Gastrocnemius medialis (tissue), 4 donors: ENCODE data around the gene RAB25. TPM values are rescaled to one million over a fixed set of nuclear protein-coding genes. Genes with fewer than 3 reads are reported as not detected.

Source experiments
- ATAC-seq, 2 donors: fragments of 150-250 bp; one replicate each; pipeline ENCODE4 v1.9.1; 2016
- DNase-seq, 2 donors: peaks; one replicate each; pipeline ENCODE4 v3.0.0-alpha.2; 2019
- H3K27ac ChIP-seq, 4 donors: fragments of 200-600 bp; sonication (generic); 1 replicate in 1 of 4; 2 replicates in 3 of 4; pipeline ENCODE4 v1.5.1; 2016 to 2018; ENCODE audit warnings: mild to moderate bottlenecking in 2 of 4, moderate library complexity in 1 of 4
- H3K27me3 ChIP-seq, 3 donors: fragments of 200-600 bp; sonication (generic) in 2 of 3; 1 replicate in 1 of 3; 2 replicates in 2 of 3; pipeline versions ENCODE4 v1.5.1 to v1.6.0; 2016 to 2019; ENCODE audit warnings: mild to moderate bottlenecking in 1 of 3, moderate library complexity in 1 of 3
- H3K36me3 ChIP-seq, 2 donors: fragments of 200-600 bp; sonication (generic) in 1 of 2; one replicate each; pipeline ENCODE4 v1.5.1; 2017 to 2018
- H3K4me1 ChIP-seq, 2 donors: fragments of 200-600 bp; sonication (generic) in 1 of 2; one replicate each; pipeline ENCODE4 v1.5.1; 2016 to 2017; ENCODE audit warnings: mild to moderate bottlenecking in 2 of 2
- H3K4me3 ChIP-seq, 4 donors: fragments of 200-600 bp; sonication (generic) in 3 of 4; 1 replicate in 1 of 4; 2 replicates in 3 of 4; pipeline ENCODE4 v1.5.1; 2016 to 2019; ENCODE audit warnings: mild to moderate bottlenecking in 2 of 4
- H3K9me3 ChIP-seq, 3 donors: fragments of 200-600 bp; sonication (generic) in 2 of 3; 1 replicate in 1 of 3; 2 replicates in 2 of 3; pipeline ENCODE4 v1.5.1; 2016 to 2019
- CTCF ChIP-seq, 5 experiments: fragments of 450-650 bp in 3 of 5; fragments of 200-600 bp in 2 of 5; sonication (generic) in 2 of 5; IDR thresholded peaks in 4 of 5; conservative IDR thresholded peaks in 1 of 5; 1 replicate in 4 of 5; 2 replicates in 1 of 5; pipeline ENCODE4 v1.5.1; 2016 to 2019; ENCODE audit warnings: antibody characterized with exemption in 5 of 5, mild to moderate bottlenecking in 3 of 5, moderate library complexity in 3 of 5
- POLR2A ChIP-seq, 2 donors: fragments of 450-650 bp; IDR thresholded peaks; one replicate each; pipeline ENCODE4 v1.6.1; 2017; ENCODE audit warnings: antibody characterized with exemption in 2 of 2, mild to moderate bottlenecking in 2 of 2, moderate library complexity in 2 of 2
- in situ Hi-C, 4 donors: fragments of 200-750 bp; cut with MboI; loops; one replicate each; pipeline versions ENCODE4 v1.15.0 to v1.8.0; 2017; ENCODE audit warnings: low sequenced_read_pairs in 4 of 4
- intact Hi-C: fragments of 100-400 bp; cut with DNase I; formaldehyde crosslinking; loops from one replicate; pipeline ENCODE4 v1.15.1; 2023; ENCODE audit warnings: low total_unique reads
- total RNA-seq, 4 donors: library from RNA; depleted of rRNA; stranded (reverse); fragments of >200 nt; gene quantifications; one replicate each; pipeline versions ENCODE4 v1.1.0 to v1.2.3, GENCODE V29; 2016

RAB25 gene
- total RNA-seq, 4 donors from 2014 or later: 1.2 TPM; not detected in 3

- Histone ChIP-seq H3K4me1 (peaks cover 54 to 59% of the 10 kb centered on the region in 2 donors), H3K4me3 (no peak overlapping the region), H3K9me3 (no peaks in the 10 kb centered on the region), H3K36me3 (no peaks in the 10 kb centered on the region), H3K27me3 (no peaks in the 10 kb centered on the region), H3K27ac (peak overlapping the region; percentile 98 to 99 (median 98))
- ATAC-seq (no peak), DNase-seq (no peak)
- intact Hi-C loops (no loop called here), in situ Hi-C loops (loop anchor here in 1 of 4 donors (25.0 kb wide), 1 partner anchor 376 kb away; no protein-coding TSS in a partner anchor)
- TF ChIP-seq POLR2A (IDR thresholded peaks at IDR 0.05): no peak
- TF ChIP-seq CTCF (IDR thresholded peaks at IDR 0.05 in 4 of 5, conservative IDR thresholded peaks at IDR 0.05 in 1 of 5): no peak
These were observed 50.5 kb downstream of the RAB25 start for GRCh38 chr1:156111355-156111962.

GRCh38 chr1:156112276-156113137, 51.5 kb downstream of the RAB25 start:
- no peaks in the 10 kb centered on the region for H3K9me3 ChIP-seq
- no peak for TF ChIP-seq CTCF (IDR thresholded peaks at IDR 0.05 in 4 of 5, conservative IDR thresholded peaks at IDR 0.05 in 1 of 5)
- no peak for TF ChIP-seq POLR2A (IDR thresholded peaks at IDR 0.05)
- H3K36me3 ChIP-seq: no peaks in the 10 kb centered on the region
- in situ Hi-C loops: loop anchor here in 1 of 4 donors (25.0 kb wide), 1 partner anchor 375 kb away; no protein-coding TSS in a partner anchor
- intact Hi-C loops: no loop called here
- no peak overlapping the region for H3K4me3 ChIP-seq
- no peak for DNase-seq
- H3K27ac ChIP-seq: peak overlapping the region; percentile 98 to 99 (median 98)
- H3K4me1 ChIP-seq: peaks cover 55 to 59% of the 10 kb centered on the region in 2 donors
- ATAC-seq: no peak
- H3K27me3 ChIP-seq: no peaks in the 10 kb centered on the region

- no peak for TF ChIP-seq CTCF (IDR thresholded peaks at IDR 0.05 in 4 of 5, conservative IDR thresholded peaks at IDR 0.05 in 1 of 5)
- no peak for TF ChIP-seq POLR2A (IDR thresholded peaks at IDR 0.05)
- intact Hi-C loops (no loop called here), in situ Hi-C loops (loop anchor here in 1 of 4 donors (25.0 kb wide), 1 partner anchor 374 kb away; no protein-coding TSS in a partner anchor)
- H3K27me3 ChIP-seq: no peaks in the 10 kb centered on the region
- no peaks in the 10 kb centered on the region for H3K36me3 ChIP-seq
- DNase-seq: peak in 1 of 2 donors; percentile 42
- ATAC-seq: no peak
- H3K27ac ChIP-seq: peak overlapping the region; percentile 98 to 99 (median 98)
- peaks cover 57 to 59% of the 10 kb centered on the region in 2 donors for H3K4me1 ChIP-seq
- H3K9me3 ChIP-seq: no peaks in the 10 kb centered on the region
- H3K4me3 ChIP-seq: peak overlapping the region in 1 of 4 donors; percentile 100
These were observed 52.5 kb downstream of the RAB25 start for GRCh38 chr1:156113282-156113950.

GRCh38 chr1:156114101-156114918, 53.4 kb downstream of the RAB25 start, which contains the start of gene LMNA:
LMNA (plus strand) TSS chr1:156114711; CDS start chr1:156114919, 208 bp downstream.
- TF ChIP-seq POLR2A (IDR thresholded peaks at IDR 0.05) (peak; percentile 98), CTCF (IDR thresholded peaks at IDR 0.05 in 4 of 5, conservative IDR thresholded peaks at IDR 0.05 in 1 of 5) (no peak)
- H3K27ac ChIP-seq: peak within 1 kb of the TSS; percentile 98 to 99 (median 98)
- ATAC-seq (peak; percentile 71 to 78), DNase-seq (peak; percentile 92 to 95)
- H3K4me1 ChIP-seq: peaks cover 57 to 59% of the 10 kb centered on the region in 2 donors
- no peaks in the 10 kb centered on the region for H3K36me3 ChIP-seq
- H3K27me3 ChIP-seq: no peaks in the 10 kb centered on the region
- in situ Hi-C loops: loop anchor here in 1 of 4 donors (25.0 kb wide), 1 partner anchor 373 kb away; no protein-coding TSS in a partner anchor
- intact Hi-C loops: no loop called here
- peak within 1 kb of the TSS; percentile 94 to 100 (median 96) for H3K4me3 ChIP-seq
- no peaks in the 10 kb centered on the region for H3K9me3 ChIP-seq
